GM18861 (cell line): Measurements from ENCODE around the gene GADD45GIP1.

Experiments
- ATAC-seq: cut with Tn5 transposase; IDR thresholded peaks from one replicate; pipeline ENCODE4 v1.9.1; 2021; ENCODE audit not compliant: unreplicated experiment

GADD45GIP1 gene

GRCh38 chr19:12956446-12957388, at the start of gene GADD45GIP1:
Gene GADD45GIP1, minus strand, starts transcription at chr19:12957223. Its CDS starts 11 bp downstream, at chr19:12957212.
- ATAC-seq, result no peak

GRCh38 chr19:13005861-13006370, 48.9 kb upstream of the GADD45GIP1 start:
- no peak for ATAC-seq

- no peak for ATAC-seq
These were observed 48.2 kb upstream of the GADD45GIP1 start for GRCh38 chr19:13005253-13005652.

GRCh38 chr19:13004273-13004672, 47.2 kb upstream of the GADD45GIP1 start:
- no peak for ATAC-seq

DNA sequence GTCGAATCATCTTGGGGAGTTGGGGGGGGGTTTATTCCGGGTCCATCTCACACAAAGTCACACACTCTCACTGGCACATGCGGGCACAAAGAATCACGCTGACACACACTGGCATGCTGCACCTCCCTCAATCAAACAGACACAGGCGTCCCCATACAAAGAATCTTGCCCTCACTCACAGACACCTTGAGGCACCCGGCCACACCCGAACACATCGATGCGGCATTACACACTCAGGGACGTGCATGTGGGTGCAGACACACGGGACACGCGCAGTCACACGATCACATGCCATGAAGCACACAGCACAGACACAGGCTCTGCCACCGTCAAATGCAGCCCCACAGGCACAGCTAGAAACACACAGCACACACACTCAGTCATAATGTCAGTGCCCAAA, 46.1 kb upstream of the GADD45GIP1 start:
- ATAC-seq, result no peak

- ATAC-seq, result no peak
These were observed 45.3 kb upstream of the GADD45GIP1 start for GRCh38 chr19:13002166-13002898.

- no peak for ATAC-seq
These were observed 44.6 kb upstream of the GADD45GIP1 start for GRCh38 chr19:13001502-13002165.

- ATAC-seq, result no peak
These were observed 44.1 kb upstream of the GADD45GIP1 start for GRCh38 chr19:13001166-13001501.

GRCh38 chr19:12997967-12998940, 41.2 kb upstream of the GADD45GIP1 start:
- ATAC-seq, result no peak

GRCh38 chr19:12997179-12997966, 40.4 kb upstream of the GADD45GIP1 start:
- ATAC-seq, result no peak

- no peak for ATAC-seq
These were observed 39.5 kb upstream of the GADD45GIP1 start for GRCh38 chr19:12996406-12997094.

DNA sequence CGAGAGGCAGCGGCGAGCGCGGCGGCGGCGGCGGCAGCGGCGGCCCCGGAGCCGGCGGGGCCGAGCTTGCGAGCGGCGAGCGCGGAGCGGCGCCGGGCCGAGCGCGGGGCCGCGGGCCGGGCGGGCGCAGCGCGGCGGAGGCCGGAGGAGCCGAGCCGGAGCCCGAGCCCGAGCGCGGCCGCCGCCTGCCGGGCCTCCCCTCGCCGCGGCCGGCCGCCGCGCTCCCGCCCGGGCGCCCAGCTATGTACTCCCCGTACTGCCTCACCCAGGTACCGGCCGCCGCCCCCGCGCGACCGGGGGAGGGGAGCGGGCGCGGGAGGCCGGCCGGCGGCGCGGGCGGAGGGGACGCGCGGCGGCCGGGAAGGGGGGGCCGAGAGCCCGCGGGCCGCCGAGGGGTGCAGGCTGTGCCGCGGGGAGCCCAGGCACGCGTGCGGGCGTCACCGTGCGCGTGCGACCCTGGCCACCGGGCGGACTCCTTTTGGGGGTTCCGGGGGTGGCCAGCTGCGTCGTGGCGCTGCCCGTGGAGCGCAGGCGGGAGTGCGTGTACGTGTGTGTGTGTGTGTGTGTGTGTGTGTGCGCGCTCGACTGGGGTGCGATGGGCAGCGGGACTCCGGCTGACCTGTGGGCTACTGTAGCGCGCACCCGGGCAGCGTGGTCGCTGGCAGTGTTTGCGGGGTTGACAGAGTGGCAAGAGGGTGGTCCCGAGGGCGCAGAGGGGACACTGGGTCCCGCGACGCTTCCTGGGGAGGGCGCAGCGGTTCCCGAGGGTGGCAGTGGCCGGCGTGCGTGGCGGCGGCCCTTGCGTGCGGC, 38.8 kb upstream of the GADD45GIP1 start:
- no peak for ATAC-seq

- ATAC-seq, result no peak
These were observed 37.9 kb upstream of the GADD45GIP1 start, which contains the start of gene NFIX for GRCh38 chr19:12994701-12995595. Gene NFIX, plus strand, starts transcription at chr19:12995475. Its CDS starts 363 bp downstream, at chr19:12995838.

DNA sequence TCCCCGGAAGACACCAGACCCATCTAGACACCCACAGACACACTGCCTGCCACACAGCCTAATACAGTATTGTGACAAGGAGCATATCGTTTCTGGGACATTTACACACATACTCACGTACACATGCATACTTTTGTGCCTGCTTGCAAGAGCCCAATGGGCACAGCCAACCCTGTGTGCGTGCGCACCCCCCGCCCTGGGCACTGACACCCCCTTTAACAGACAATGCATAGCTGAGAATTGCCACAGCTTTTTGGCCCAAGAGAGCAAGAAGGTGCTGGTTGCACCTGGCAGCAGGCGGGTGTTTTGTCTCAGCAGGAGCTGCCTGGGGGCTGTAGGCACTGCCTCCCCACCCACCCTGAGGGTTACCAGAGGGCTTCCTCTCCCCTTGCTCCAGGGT, 36.5 kb upstream of the GADD45GIP1 start:
- no peak for ATAC-seq

DNA sequence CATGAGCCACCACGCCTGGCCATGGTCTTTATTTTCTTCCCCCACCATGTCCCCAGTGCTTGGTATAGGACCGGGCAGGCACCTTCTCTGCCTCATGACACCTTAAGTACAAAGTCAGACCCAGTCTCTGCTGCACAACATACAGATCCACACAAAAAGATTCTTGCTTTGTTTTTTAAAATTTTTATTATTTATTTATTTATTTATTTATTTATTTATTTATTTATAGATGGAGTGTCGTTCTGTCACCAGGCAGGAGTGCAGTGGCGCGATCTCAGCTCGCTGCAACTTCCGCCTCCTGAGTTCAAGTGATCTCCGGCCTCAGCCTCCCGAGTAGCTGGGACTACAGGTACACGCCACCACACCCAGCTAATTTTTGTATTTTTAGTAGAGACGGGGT, 35.7 kb upstream of the GADD45GIP1 start:
- no peak for ATAC-seq

DNA sequence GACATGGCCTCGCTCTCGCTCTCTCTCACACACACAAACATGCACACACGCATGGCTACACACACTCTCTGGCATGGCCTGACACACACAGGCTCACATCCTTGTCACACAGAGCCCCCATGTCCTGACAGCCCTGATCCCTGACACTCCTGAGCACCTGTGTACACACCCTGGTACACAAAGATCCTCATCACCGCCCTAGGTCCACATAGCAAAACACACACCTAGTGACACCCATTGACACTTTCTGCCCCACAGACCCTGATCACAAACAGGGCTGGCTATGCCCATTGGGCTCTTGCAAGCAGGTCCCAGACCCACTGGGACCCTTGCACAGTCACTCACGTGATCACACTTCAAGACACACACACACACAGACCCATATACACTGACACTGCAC, 34.3 kb upstream of the GADD45GIP1 start:
- ATAC-seq, result no peak

DNA sequence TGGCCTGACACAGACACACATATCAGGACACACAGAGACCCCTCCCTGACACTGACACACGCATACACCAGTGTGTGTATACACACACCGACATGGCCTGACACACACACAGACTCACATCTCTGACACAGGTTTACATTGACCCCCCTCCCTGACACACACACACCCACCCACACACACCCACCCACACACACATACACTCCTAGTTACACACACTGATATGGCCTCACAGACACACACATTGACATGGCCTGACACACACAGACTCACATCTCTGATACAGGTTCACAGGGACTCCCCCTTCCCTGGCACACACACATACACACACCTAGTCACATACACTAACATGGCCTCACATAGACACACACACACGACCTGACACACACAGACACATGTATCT, 33.8 kb upstream of the GADD45GIP1 start:
- no peak for ATAC-seq
